Measurements from ENCODE around the gene LIN7B.

LIN7B gene

GRCh38 chr19:49148784-49149651 lies 34.8 kb downstream of the LIN7B start:
- DNase-seq: peak; percentile 80

DNA sequence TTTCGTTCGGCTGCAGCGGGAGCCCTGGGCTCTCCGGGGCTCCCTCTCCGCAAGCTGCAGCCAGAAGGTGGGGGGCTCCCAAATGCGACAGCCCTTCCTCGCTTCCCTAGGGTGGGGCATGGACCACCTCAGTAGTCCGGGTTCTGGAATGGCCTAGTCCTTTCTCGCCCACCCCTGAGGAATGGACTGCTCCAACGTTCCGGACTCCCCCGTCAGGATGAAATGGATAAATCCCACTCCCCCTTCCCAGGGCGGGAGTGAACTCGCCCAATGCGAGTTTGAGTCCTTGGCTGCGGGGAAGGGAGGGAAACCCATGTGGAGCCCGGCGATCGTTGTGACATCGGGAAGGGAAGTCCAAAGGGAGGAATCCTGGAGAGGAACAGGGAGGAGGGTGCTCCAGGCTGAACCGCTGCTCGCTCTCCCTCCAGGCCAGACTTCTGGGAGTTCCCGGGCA lies 35.5 kb downstream of the LIN7B start:
- DNase-seq: peak; percentile 51

- peak; percentile 65 for DNase-seq
Observed at GRCh38 chr19:49150106-49150943, 36.2 kb downstream of the LIN7B start.

- DNase-seq: no peak
Observed at GRCh38 chr19:49150944-49151243, 36.7 kb downstream of the LIN7B start.

GRCh38 chr19:49151267-49152118 lies 37.3 kb downstream of the LIN7B start:
- peak; percentile 11 for DNase-seq

- DNase-seq: no peak
Observed at GRCh38 chr19:49152119-49152550, 38.0 kb downstream of the LIN7B start.

GRCh38 chr19:49153167-49153809 lies 39.1 kb downstream of the LIN7B start:
- no peak for DNase-seq

DNA sequence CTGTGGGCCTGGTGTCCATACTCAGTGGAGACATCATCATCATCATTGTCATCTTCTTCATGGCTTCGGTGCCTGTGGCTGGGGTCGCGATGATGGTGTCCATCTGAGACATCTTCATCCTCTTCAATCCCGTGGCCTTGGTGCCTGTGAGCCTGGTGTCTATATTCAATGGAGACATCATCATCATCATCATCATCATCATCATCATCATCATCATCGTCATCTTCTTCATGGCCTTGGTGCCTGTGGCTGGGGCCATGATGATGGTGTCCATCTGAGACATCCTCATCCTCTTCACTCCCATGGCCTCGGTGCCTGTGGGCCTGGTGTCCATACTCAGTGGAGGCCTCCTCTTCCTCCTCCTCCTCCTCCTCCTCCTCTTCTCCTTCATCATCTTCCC lies 40.1 kb downstream of the LIN7B start:
- no peak for DNase-seq

GRCh38 chr19:49155005-49155819 lies 41.0 kb downstream of the LIN7B start, which contains the start of gene HRC:
HRC (minus strand) TSS chr19:49155396; CDS start chr19:49155237, 159 bp downstream.
- DNase-seq: no peak

DNA sequence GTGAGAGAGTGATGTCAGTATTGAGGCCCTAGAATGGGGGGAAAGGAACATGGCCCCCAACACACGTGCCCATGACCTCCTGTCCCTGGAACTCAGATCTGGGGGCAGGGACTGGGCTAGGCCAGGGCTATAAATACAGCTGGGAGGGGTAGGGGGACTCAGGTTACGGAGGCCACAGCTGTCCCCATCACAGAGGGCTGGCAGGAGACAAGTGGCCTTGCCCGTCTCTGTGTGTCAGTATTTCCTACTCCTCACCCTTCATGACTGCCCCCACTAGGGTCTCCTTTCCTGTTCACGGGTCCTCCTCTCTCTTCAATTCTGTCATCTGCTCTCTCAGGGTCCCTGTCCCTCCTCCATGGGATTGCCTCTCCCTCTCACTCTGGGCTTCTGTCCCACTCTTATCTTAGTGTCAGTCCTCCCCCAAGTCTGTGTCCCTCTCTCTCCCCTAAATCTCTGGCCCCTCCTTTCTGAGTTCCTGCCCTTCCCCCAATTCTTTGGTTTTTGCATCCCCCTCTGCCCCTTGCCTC lies 41.7 kb downstream of the LIN7B start:
- no peak for DNase-seq

GRCh38 chr19:49157445-49158224 lies 43.5 kb downstream of the LIN7B start, which contains the start of gene TRPM4:
TRPM4 (plus strand) TSS chr19:49157792; CDS start chr19:49157867, 75 bp downstream.
- peak; percentile 31 for DNase-seq

DNA sequence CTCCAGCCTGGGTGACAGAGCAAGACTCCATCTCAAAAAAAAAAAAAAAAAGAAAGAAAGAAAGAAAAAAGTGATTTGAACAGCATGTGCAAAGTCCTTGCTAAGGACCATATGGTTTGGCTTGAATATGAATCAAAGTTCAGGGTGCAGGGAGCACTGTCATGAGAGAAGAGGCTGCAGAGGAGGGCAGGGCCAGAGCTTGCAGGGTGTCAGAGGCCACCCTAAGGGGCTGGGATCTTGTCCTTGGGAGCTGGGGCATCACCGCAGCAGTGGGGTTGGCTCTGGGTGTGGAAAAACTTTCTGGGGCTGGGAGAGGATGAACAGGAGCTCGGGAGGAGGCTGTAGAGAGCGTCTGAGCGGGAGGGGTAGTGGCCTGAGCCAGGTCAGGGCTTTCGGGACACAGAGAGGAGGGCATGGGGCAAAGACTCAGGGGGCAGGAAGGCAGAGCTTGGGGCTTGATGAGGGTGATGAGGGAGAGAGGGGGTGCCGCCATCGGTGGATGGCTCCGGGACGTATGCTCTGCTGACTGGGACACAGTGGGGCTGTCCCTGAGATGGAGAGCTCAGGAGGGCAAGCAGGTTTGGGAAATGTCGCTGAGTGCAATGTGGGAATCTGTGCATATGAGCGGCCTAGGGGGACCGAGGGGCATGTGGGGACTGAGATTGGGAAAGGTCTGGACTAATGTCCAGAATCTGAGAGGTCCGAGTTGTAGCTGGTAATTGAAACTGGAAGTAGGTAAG lies 46.5 kb downstream of the LIN7B start:
- no peak for DNase-seq

- DNase-seq: no peak
Observed at GRCh38 chr19:49161987-49162386, 47.8 kb downstream of the LIN7B start.

DNA sequence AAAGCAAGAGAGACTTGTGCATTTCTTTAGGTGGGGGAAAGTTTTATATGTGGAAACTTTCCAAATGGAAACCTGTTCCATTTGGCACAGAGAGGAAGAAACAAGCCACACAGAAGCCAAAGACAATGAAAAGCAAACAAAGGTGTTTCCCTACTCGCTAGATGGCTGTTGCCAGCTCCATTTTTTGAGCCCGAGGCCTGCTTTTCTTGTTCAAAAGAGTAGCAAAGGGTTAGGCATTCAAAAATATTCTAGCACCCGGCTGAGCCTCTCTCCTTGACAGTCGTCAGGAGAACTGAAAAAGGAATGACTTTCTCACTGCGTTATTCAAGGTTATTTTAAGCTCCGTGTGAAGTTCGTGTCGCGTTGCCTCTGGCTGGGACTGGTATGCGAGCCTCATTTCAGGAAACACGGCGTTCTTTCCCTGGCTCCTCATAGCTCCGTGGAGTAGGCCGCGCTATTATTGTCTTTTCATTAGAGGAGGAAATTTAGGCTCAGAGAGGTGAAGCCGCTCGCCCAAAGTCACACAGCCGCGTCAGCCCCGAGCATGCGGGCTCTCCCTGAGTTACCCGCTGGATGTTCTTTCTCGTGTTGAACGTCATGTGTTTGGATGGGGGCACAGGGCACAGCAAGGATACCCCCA lies 51.1 kb downstream of the LIN7B start:
- no peak for DNase-seq

DNA sequence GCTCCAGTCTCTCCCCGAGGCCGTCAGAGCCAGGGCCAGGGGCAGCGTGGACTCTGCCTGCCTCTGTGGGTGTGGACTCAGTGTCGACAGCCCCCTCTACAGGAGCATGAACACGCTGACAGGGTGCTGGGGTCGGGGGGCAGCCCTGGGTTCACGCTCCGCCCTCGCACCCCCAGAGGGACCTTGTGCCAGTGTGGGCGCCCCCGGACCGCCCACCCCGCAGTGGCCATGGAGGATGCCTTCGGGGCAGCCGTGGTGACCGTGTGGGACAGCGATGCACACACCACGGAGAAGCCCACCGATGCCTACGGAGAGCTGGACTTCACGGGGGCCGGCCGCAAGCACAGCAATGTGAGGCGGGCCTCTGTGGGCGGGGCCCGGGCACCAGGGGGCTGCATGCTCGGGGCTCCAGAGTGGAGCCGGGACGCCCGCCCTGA lies 51.7 kb downstream of the LIN7B start:
- DNase-seq: no peak

DNA sequence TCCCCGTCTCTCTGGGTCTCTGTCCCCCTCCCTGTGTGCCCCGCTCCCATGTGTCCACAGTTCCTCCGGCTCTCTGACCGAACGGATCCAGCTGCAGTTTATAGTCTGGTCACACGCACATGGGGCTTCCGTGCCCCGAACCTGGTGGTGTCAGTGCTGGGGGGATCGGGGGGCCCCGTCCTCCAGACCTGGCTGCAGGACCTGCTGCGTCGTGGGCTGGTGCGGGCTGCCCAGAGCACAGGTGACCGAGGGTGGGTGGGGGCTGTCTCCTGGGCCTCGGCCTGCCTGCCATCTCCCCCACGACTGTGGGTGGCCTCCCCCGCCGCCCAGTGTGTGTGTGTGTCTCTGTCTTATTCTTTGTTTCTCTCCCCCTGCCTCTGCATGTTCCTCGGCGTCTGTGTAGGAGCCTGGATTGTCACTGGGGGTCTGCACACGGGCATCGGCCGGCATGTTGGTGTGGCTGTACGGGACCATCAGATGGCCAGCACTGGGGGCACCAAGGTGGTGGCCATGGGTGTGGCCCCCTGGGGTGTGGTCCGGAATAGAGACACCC lies 53.8 kb downstream of the LIN7B start:
- DNase-seq: no peak

Measured in NCI-H1092 treated with DMSO at 0.1 percent for 48 hours (cell line).